ENCODE measurements around the gene AKAP11. TPM values are rescaled to one million over a fixed set of nuclear protein-coding genes. Genes with fewer than 3 reads are reported as not detected.

The AKAP11 gene
- total and polyA plus RNA-seq, 2 of the 8 experiments (the other 6 are each of a cell fraction or from before 2014, with no cell fraction given): 4.5 to 21.9 TPM

DNA sequence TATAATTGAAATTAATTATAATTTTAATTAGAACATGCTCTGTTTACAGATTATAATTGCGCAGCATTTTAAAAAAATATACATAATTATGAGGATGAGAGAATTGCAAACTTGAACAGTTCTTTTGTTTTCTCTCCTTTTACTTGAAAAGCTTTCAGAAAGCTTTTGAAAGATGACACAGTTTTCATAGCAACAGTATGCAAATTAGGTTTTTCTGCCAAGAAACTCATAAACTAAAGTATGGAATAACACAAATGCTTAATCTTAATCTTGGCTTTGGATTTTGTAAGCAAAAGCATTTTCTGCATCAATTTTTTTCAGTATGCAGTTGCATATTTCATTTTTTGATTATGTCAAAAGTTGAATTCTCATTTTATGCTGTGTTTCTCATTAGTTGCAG, 32.8 kb upstream of the AKAP11 start:
- H4K5ac ChIP-seq (ENCODE audit: insufficient read length, low read depth, low read length): no peak overlapping the region
- H2BK12ac ChIP-seq (ENCODE audit: low read depth, low read length): no peak overlapping the region
- no peak overlapping the region for H3K27ac ChIP-seq (ENCODE audit: low read depth, low read length)
- no peaks in the 10 kb centered on the region; a peak in 1 of 7 replicates for H3K27me3 ChIP-seq (replicated peaks in 1 of 4; ENCODE audit: control insufficient read depth in 3 of 4, extremely low read depth in 1 of 4, insufficient read depth in 3 of 4, low read length in 3 of 4)
- no peaks in the 10 kb centered on the region for H3K23me2 ChIP-seq (ENCODE audit: low read depth, low read length)
- FAIRE-seq (no peak), DNase-seq (ENCODE audit: low read depth in 1 of 2, low spot score in 2 of 2) (no peak)
- H3K4ac ChIP-seq (replicated peaks; ENCODE audit: insufficient read length, low read depth, low read length): no peak overlapping the region
- H3K23ac ChIP-seq (ENCODE audit: insufficient read length): no peak overlapping the region
- H2AK5ac ChIP-seq (ENCODE audit: low read depth, low read length): no peak overlapping the region
- H3K4me3 ChIP-seq (ENCODE audit: extremely low read depth in 1 of 4, insufficient read depth in 2 of 4, low read depth in 3 of 4, low read length in 4 of 4): no peak overlapping the region
- H2AFZ ChIP-seq (ENCODE audit: low read length): no peak overlapping the region
- no peaks in the 10 kb centered on the region for H3K9me3 ChIP-seq (ENCODE audit: insufficient read depth in 2 of 2, low read depth in 1 of 2, low read length in 1 of 2)
- no peak overlapping the region for H2BK20ac ChIP-seq (ENCODE audit: low read length)
- H4K8ac ChIP-seq (ENCODE audit: extremely low read depth, insufficient read depth, low read length): no peak overlapping the region
- no peak overlapping the region for H3K9ac ChIP-seq (replicated peaks in 1 of 4; ENCODE audit: extremely low read depth in 1 of 4, low read depth in 3 of 4, low read length in 3 of 4)
- no peaks in the 10 kb centered on the region for H3K79me1 ChIP-seq (ENCODE audit: low read depth, low read length)
- H3K56ac ChIP-seq (replicated peaks; ENCODE audit: insufficient read length, low read depth, low read length): no peak overlapping the region
- H3K36me3 ChIP-seq (ENCODE audit: control insufficient read depth in 2 of 4, insufficient read depth in 4 of 4, low read length in 3 of 4): no peaks in the 10 kb centered on the region
- H4K91ac ChIP-seq (replicated peaks; ENCODE audit: insufficient read length, low read length): no peak overlapping the region
- ChIA-PET CTCF (ENCODE audit: partially characterized antibody) (no interaction called here), POLR2A (ENCODE audit: partially characterized antibody) (no interaction called here)
- no peaks in the 10 kb centered on the region for H4K20me1 ChIP-seq (replicated peaks in 1 of 2; ENCODE audit: control insufficient read depth in 1 of 2, insufficient read depth in 2 of 2, low read length in 2 of 2)
- H2BK120ac ChIP-seq (replicated peaks; ENCODE audit: low read depth, low read length): no peak overlapping the region
- H3K18ac ChIP-seq (ENCODE audit: extremely low read depth, low read length): no peak overlapping the region
- H3K14ac ChIP-seq (ENCODE audit: insufficient read length): no peak overlapping the region
- H2BK15ac ChIP-seq (ENCODE audit: low read length): no peak overlapping the region
- no peak overlapping the region for H2BK5ac ChIP-seq (ENCODE audit: low read depth, low read length)
- no peak overlapping the region for H3K4me2 ChIP-seq (ENCODE audit: insufficient read depth in 1 of 2, low read depth in 2 of 2, low read length in 2 of 2)
- WGBS, 2 experiments (ENCODE audit: extremely low coverage in 1 of 2, insufficient coverage in 1 of 2, insufficient read length in 1 of 2, insufficient replicate concordance in 2 of 2, low coverage in 1 of 2, low lambda C conversion rate in 2 of 2, missing lambda C conversion rate in 1 of 2): 86% methylated on average over 1 of the region's 1 CpG; no CpG with 5 or more reads in 1 of the 2 experiments
- no peaks in the 10 kb centered on the region for H3K79me2 ChIP-seq (ENCODE audit: control insufficient read depth in 1 of 2, insufficient read depth in 2 of 2, low read length in 2 of 2)
- no peaks in the 10 kb centered on the region for H3K4me1 ChIP-seq (replicated peaks in 1 of 4; ENCODE audit: control insufficient read depth in 3 of 4, insufficient read depth in 4 of 4, low read length in 3 of 4)
- TF ChIP-seq GTF2F1 (IDR thresholded peaks at IDR 0.05; ENCODE audit: borderline replicate concordance, low read depth, low read length): no peak
- TF ChIP-seq TAF1 (IDR thresholded peaks at IDR 0.05; ENCODE audit: low read depth, low read length): no peak
